Measurements from ENCODE around the gene ISCA1.
"Not testable (repeated sequence)": the region's sequence is repeated elsewhere in the genome, so short reads cannot be mapped to it uniquely, and the experiment has no call there.

Gene ISCA1

DNA sequence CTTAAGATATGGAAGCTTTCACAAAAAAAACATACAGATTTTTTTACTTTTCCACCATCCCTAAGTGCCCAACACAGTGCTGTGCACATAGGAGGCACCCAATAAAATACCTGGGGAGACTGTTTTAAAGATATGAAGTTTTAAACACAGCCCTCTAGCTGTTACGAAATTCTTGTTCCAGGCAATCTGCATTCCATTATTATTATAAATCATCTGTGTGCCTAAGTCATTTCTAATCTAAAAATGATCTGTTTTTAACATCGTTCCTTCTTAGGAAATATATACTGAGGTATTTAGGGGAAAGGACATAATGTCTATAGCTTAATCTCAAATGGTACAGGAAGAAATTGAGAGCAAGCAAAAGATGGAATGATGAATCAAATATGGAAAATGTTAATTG, 32.7 kb upstream of the ISCA1 start (continued):
- TF ChIP-seq ZNF521 (tag by site-specific recombination; IDR thresholded peaks at IDR 0.05), result no peak

DNA sequence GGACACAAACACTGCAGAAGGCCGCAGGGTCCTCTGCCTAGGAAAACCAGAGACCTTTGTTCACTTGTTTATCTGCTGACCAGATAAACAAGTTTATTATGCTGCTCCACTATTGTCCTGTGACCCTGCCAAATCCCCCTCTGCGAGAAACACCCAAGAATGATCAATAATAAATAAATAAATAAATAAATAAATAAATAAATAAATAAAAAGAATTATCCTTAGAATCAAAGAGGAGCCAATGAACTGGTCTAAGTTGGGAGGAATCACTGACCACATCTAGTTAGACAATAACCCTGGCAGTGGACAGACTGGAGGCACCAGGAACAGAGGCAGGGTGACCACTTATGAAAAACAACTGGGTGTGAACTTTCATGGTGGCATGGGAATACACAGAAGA, 30.6 kb upstream of the ISCA1 start:
- peaks cover 0 to 77% of the 10 kb centered on the region in 2 experiments; a peak in 2 of 3 replicates for H3K36me3 ChIP-seq (ENCODE audit: control insufficient read depth in 2 of 2, insufficient read depth in 1 of 2, low read length in 2 of 2)
- H3K4me3 ChIP-seq (ENCODE audit: low read depth, low read length); H3K9me3 ChIP-seq (ENCODE audit: control insufficient read depth, insufficient read depth, low read depth, low read length); H3K4me1 ChIP-seq (ENCODE audit: control insufficient read depth, insufficient read depth, low read length); POLR2A ChIA-PET; H3K27ac ChIP-seq (ENCODE audit: extremely low read depth, low read depth, low read length): not testable (repeated sequence)
- TF ChIP-seq ZNF629 (tag by site-specific recombination; IDR thresholded peaks at IDR 0.05) (0 out of 2 replicates have a peak, but pooled peaks have one; percentile 24), ZXDB (tag by site-specific recombination; IDR thresholded peaks at IDR 0.05) (peak; percentile 46; the same call in 1 of the 2 replicates), ZNF140 (tag by site-specific recombination; IDR thresholded peaks at IDR 0.05) (peak; percentile 74; the same call in 1 of the 2 replicates), ZNF138 (tag by site-specific recombination; IDR thresholded peaks at IDR 0.05; ENCODE audit: borderline replicate concordance) (0 out of 2 replicates have a peak, but pooled peaks have one; percentile 60), ZNF394 (tag by site-specific recombination; IDR thresholded peaks at IDR 0.05; ENCODE audit: borderline replicate concordance) (peak; percentile 86; the same call in 1 of the 2 replicates), ZFP3 (tag by site-specific recombination; IDR thresholded peaks at IDR 0.05; ENCODE audit: low read depth) (0 out of 2 replicates have a peak, but pooled peaks have one; percentile 11), ZNF560 (tag by site-specific recombination; IDR thresholded peaks at IDR 0.05; ENCODE audit: borderline replicate concordance) (peak; percentile 42; the same call in 1 of the 2 replicates), ZNF341 (tag by site-specific recombination; IDR thresholded peaks at IDR 0.05; ENCODE audit: low read depth) (0 out of 2 replicates have a peak, but pooled peaks have one; percentile 9), ZNF555 (tag by site-specific recombination; conservative IDR thresholded peaks at IDR 0.05) (peak; percentile 64), ZNF433 (tag by site-specific recombination; IDR thresholded peaks at IDR 0.05; ENCODE audit: low read depth) (peak; percentile 51; the same call in 1 of the 2 replicates), ZNF654 (tag by site-specific recombination; IDR thresholded peaks at IDR 0.05; ENCODE audit: low read depth) (peak; percentile 14; the same call in 1 of the 2 replicates), ZBTB8A (tag by site-specific recombination; IDR thresholded peaks at IDR 0.05) (peak; percentile 55), ZNF426 (tag by site-specific recombination; IDR thresholded peaks at IDR 0.05) (peak; percentile 79), ZNF510 (tag by site-specific recombination; IDR thresholded peaks at IDR 0.05; ENCODE audit: insufficient replicate concordance) (peak; percentile 76), ZNF623 (tag by site-specific recombination; IDR thresholded peaks at IDR 0.05) (peak; percentile 65), ZNF354C (tag by site-specific recombination; IDR thresholded peaks at IDR 0.05; ENCODE audit: borderline replicate concordance, low read depth) (0 out of 2 replicates have a peak, but pooled peaks have one; percentile 11), ZNF202 (tag by site-specific recombination; IDR thresholded peaks at IDR 0.05; ENCODE audit: borderline replicate concordance) (peak; percentile 68; the same call in 1 of the 2 replicates)
- TF ChIP-seq, protein P1, sequence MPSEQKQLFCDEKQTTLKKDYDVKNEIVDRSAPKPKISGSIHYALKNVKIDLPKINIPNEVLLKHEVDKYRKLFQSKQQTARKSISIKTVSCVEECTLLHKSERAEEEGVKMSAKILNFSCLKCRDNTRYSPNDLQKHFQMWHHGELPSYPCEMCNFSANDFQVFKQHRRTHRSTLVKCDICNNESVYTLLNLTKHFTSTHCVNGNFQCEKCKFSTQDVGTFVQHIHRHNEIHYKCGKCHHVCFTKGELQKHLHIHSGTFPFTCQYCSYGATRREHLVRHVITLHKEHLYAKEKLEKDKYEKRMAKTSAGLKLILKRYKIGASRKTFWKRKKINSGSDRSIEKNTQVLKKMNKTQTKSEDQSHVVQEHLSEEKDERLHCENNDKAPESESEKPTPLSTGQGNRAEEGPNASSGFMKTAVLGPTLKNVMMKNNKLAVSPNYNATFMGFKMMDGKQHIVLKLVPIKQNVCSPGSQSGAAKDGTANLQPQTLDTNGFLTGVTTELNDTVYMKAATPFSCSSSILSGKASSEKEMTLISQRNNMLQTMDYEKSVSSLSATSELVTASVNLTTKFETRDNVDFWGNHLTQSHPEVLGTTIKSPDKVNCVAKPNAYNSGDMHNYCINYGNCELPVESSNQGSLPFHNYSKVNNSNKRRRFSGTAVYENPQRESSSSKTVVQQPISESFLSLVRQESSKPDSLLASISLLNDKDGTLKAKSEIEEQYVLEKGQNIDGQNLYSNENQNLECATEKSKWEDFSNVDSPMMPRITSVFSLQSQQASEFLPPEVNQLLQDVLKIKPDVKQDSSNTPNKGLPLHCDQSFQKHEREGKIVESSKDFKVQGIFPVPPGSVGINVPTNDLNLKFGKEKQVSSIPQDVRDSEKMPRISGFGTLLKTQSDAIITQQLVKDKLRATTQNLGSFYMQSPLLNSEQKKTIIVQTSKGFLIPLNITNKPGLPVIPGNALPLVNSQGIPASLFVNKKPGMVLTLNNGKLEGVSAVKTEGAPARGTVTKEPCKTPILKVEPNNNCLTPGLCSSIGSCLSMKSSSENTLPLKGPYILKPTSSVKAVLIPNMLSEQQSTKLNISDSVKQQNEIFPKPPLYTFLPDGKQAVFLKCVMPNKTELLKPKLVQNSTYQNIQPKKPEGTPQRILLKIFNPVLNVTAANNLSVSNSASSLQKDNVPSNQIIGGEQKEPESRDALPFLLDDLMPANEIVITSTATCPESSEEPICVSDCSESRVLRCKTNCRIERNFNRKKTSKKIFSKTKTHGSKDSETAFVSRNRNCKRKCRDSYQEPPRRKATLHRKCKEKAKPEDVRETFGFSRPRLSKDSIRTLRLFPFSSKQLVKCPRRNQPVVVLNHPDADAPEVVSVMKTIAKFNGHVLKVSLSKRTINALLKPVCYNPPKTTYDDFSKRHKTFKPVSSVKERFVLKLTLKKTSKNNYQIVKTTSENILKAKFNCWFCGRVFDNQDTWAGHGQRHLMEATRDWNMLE (tag by site-specific recombination; conservative IDR thresholded peaks at IDR 0.05; ENCODE audit: low read depth), result peak; percentile 86
- TF ChIP-seq, protein P2, sequence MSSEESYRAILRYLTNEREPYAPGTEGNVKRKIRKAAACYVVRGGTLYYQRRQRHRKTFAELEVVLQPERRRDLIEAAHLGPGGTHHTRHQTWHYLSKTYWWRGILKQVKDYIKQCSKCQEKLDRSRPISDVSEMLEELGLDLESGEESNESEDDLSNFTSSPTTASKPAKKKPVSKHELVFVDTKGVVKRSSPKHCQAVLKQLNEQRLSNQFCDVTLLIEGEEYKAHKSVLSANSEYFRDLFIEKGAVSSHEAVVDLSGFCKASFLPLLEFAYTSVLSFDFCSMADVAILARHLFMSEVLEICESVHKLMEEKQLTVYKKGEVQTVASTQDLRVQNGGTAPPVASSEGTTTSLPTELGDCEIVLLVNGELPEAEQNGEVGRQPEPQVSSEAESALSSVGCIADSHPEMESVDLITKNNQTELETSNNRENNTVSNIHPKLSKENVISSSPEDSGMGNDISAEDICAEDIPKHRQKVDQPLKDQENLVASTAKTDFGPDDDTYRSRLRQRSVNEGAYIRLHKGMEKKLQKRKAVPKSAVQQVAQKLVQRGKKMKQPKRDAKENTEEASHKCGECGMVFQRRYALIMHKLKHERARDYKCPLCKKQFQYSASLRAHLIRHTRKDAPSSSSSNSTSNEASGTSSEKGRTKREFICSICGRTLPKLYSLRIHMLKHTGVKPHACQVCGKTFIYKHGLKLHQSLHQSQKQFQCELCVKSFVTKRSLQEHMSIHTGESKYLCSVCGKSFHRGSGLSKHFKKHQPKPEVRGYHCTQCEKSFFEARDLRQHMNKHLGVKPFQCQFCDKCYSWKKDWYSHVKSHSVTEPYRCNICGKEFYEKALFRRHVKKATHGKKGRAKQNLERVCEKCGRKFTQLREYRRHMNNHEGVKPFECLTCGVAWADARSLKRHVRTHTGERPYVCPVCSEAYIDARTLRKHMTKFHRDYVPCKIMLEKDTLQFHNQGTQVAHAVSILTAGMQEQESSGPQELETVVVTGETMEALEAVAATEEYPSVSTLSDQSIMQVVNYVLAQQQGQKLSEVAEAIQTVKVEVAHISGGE (tag by site-specific recombination; conservative IDR thresholded peaks at IDR 0.05; ENCODE audit: low read depth), result peak; percentile 74
- TF ChIP-seq, protein P3, sequence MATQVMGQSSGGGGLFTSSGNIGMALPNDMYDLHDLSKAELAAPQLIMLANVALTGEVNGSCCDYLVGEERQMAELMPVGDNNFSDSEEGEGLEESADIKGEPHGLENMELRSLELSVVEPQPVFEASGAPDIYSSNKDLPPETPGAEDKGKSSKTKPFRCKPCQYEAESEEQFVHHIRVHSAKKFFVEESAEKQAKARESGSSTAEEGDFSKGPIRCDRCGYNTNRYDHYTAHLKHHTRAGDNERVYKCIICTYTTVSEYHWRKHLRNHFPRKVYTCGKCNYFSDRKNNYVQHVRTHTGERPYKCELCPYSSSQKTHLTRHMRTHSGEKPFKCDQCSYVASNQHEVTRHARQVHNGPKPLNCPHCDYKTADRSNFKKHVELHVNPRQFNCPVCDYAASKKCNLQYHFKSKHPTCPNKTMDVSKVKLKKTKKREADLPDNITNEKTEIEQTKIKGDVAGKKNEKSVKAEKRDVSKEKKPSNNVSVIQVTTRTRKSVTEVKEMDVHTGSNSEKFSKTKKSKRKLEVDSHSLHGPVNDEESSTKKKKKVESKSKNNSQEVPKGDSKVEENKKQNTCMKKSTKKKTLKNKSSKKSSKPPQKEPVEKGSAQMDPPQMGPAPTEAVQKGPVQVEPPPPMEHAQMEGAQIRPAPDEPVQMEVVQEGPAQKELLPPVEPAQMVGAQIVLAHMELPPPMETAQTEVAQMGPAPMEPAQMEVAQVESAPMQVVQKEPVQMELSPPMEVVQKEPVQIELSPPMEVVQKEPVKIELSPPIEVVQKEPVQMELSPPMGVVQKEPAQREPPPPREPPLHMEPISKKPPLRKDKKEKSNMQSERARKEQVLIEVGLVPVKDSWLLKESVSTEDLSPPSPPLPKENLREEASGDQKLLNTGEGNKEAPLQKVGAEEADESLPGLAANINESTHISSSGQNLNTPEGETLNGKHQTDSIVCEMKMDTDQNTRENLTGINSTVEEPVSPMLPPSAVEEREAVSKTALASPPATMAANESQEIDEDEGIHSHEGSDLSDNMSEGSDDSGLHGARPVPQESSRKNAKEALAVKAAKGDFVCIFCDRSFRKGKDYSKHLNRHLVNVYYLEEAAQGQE (tag by site-specific recombination; IDR thresholded peaks at IDR 0.05), result peak; percentile 54; the same call in 1 of the 2 replicates
- CTCF ChIA-PET, result interaction anchor here (0.7 kb wide), 1 partner anchor 111 kb away, joined by 3 read pairs; no protein-coding TSS in a partner anchor
